ENCODE measurements around the gene CLCN3. TPM values are rescaled to one million over a fixed set of nuclear protein-coding genes. Genes with fewer than 3 reads are reported as not detected.

The CLCN3 gene
- total RNA-seq, 1 experiment from 2014 or later = 29.1 TPM

DNA sequence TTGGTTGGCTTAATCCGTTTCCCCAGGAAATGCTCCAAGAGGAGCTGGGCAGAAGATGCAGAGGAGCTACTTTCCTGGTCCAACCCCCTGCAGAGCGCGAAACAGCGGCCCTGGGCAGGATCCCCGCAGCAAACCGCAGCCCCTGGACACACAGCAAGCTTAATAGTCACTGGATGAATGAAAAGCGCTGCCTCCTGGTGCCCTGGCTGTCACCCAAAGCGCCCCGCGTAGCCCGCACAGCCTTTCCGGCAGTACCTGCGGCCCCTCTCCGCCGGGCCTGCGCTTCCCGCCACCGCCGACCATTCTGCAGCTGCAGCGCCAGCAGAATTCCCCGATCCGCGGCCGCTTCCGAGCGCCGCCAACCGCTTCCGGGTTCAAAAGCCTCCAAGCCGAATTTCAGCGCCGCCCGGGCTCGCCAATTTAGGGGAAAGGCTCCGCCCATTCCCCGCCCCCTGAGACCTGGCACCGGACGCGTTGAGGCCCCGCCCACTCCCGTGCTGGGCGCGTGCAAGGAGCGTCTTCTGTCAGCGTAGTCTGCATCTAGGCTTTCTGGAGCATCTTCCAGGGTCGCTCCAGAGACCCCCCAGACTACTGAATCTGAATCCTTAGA, 137.3 kb downstream of the CLCN3 start, which contains the start of gene HPF1 (continued):
- TF ChIP-seq, protein P1, sequence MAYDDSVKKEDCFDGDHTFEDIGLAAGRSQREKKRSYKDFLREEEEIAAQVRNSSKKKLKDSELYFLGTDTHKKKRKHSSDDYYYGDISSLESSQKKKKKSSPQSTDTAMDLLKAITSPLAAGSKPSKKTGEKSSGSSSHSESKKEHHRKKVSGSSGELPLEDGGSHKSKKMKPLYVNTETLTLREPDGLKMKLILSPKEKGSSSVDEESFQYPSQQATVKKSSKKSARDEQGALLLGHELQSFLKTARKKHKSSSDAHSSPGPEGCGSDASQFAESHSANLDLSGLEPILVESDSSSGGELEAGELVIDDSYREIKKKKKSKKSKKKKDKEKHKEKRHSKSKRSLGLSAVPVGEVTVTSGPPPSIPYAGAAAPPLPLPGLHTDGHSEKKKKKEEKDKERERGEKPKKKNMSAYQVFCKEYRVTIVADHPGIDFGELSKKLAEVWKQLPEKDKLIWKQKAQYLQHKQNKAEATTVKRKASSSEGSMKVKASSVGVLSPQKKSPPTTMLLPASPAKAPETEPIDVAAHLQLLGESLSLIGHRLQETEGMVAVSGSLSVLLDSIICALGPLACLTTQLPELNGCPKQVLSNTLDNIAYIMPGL (CRISPR knock-in tag; IDR thresholded peaks at IDR 0.05) = 0 out of 2 replicates have a peak, but pooled peaks have one; percentile 72
- TF ChIP-seq, protein P2, sequence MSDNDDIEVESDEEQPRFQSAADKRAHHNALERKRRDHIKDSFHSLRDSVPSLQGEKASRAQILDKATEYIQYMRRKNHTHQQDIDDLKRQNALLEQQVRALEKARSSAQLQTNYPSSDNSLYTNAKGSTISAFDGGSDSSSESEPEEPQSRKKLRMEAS (CRISPR knock-in tag; IDR thresholded peaks at IDR 0.05) = peak; percentile 66
- TF ChIP-seq SP1 (CRISPR knock-in tag; conservative IDR thresholded peaks at IDR 0.05) (peak; percentile 80), SOX15 (CRISPR knock-in tag; IDR thresholded peaks at IDR 0.05) (no peak), JUN (CRISPR knock-in tag; IDR thresholded peaks at IDR 0.05) (0 out of 2 replicates have a peak, but pooled peaks have one; percentile 25), NR2C2 (CRISPR knock-in tag; IDR thresholded peaks at IDR 0.05) (peak; percentile 71; the same call in 1 of the 2 replicates), ZNF317 (CRISPR knock-in tag; IDR thresholded peaks at IDR 0.05; ENCODE audit: borderline replicate concordance, low read depth) (no peak), ZNF232 (CRISPR knock-in tag; IDR thresholded peaks at IDR 0.05) (0 out of 2 replicates have a peak, but pooled peaks have one; percentile 3)
- TF ChIP-seq, protein P3, sequence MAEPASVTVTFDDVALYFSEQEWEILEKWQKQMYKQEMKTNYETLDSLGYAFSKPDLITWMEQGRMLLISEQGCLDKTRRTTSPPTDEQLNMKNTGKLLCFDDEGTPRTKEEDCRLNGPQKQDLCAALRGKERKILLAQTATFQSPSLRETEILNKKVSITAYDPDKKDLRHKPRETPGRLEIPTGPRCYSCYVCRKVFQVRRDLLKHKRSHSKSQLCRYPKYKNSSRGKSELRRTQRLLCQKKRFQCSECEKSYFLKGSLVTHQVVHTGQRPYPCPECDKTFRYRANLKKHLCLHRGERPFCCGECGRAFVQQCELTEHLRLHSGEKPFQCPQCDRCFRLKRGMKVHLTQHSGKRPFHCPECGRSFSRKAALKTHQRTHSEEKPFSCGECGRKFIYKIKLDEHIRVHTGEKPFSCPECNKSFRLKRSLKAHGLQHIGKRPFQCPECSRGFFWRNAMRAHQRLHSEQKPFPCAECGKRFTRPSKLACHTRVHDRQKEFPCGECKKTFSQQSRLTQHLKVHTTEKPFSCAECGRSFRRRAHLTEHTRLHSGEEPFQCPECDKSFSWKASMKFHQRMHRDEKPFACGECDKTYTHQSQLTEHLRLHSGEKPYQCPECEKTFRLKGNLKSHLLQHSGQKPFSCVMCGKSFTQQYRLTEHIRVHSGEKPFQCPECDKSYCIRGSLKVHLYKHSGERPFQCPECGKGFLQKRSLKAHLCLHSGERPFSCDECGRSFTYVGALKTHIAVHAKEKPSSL (CRISPR knock-in tag; conservative IDR thresholded peaks at IDR 0.05) = no peak
- TF ChIP-seq, protein P4, sequence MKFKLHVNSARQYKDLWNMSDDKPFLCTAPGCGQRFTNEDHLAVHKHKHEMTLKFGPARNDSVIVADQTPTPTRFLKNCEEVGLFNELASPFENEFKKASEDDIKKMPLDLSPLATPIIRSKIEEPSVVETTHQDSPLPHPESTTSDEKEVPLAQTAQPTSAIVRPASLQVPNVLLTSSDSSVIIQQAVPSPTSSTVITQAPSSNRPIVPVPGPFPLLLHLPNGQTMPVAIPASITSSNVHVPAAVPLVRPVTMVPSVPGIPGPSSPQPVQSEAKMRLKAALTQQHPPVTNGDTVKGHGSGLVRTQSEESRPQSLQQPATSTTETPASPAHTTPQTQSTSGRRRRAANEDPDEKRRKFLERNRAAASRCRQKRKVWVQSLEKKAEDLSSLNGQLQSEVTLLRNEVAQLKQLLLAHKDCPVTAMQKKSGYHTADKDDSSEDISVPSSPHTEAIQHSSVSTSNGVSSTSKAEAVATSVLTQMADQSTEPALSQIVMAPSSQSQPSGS (CRISPR knock-in tag; IDR thresholded peaks at IDR 0.05; ENCODE audit: borderline replicate concordance, low read depth) = no peak
- TF ChIP-seq, protein P5, sequence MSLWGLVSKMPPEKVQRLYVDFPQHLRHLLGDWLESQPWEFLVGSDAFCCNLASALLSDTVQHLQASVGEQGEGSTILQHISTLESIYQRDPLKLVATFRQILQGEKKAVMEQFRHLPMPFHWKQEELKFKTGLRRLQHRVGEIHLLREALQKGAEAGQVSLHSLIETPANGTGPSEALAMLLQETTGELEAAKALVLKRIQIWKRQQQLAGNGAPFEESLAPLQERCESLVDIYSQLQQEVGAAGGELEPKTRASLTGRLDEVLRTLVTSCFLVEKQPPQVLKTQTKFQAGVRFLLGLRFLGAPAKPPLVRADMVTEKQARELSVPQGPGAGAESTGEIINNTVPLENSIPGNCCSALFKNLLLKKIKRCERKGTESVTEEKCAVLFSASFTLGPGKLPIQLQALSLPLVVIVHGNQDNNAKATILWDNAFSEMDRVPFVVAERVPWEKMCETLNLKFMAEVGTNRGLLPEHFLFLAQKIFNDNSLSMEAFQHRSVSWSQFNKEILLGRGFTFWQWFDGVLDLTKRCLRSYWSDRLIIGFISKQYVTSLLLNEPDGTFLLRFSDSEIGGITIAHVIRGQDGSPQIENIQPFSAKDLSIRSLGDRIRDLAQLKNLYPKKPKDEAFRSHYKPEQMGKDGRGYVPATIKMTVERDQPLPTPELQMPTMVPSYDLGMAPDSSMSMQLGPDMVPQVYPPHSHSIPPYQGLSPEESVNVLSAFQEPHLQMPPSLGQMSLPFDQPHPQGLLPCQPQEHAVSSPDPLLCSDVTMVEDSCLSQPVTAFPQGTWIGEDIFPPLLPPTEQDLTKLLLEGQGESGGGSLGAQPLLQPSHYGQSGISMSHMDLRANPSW (CRISPR knock-in tag; conservative IDR thresholded peaks at IDR 0.05; ENCODE audit: low read depth) = no peak
- TF ChIP-seq, protein P6, sequence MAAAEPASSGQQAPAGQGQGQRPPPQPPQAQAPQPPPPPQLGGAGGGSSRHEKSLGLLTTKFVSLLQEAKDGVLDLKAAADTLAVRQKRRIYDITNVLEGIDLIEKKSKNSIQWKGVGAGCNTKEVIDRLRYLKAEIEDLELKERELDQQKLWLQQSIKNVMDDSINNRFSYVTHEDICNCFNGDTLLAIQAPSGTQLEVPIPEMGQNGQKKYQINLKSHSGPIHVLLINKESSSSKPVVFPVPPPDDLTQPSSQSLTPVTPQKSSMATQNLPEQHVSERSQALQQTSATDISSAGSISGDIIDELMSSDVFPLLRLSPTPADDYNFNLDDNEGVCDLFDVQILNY (CRISPR knock-in tag; IDR thresholded peaks at IDR 0.05) = peak; percentile 98

DNA sequence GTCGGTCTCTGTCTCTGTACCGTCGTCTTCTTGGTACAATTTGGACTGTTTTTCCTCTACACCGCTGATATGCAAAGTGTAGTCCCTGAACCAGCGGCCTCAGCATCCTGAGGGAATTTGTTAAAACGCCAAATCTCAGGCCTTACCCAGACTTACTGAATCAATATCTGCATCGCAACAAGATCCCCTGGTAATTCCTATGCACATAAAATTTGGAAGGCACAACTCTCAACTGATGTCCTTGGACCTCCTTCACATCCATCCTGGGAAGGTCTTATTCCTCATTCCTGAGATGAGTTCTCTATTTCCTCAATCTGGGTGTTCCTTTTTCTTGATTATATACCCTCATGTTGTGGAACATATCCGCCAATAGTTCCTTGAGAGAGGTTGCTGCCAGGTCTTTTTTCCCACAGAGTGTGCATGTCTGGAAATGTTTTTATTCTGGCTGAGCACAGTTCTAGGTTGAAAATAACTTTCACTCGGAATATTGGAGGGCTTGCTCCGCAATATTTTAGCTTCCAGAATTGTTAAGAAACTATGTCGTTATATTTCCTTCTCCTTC, 138.1 kb downstream of the CLCN3 start:
- ChIA-PET POLR2A (no interaction called here), CTCF (no interaction called here)
- peaks cover 30% of the 10 kb centered on the region for H3K4me1 Mint-ChIP-seq
- ATAC-seq (no peak), DNase-seq (ENCODE audit: low spot score) (no peak)
- no peak overlapping the region for H3K27ac Mint-ChIP-seq
- peak overlapping the region; percentile 88 for H3K4me3 Mint-ChIP-seq
- no peaks in the 10 kb centered on the region for H3K9me3 Mint-ChIP-seq
- H3K27me3 Mint-ChIP-seq (ENCODE audit: low read depth) = peaks cover 11% of the 10 kb centered on the region; the same call in 1 of the 2 replicates
- peaks cover 2% of the 10 kb centered on the region; the same call in 1 of the 2 replicates for H3K36me3 Mint-ChIP-seq
- TF ChIP-seq, protein P7, sequence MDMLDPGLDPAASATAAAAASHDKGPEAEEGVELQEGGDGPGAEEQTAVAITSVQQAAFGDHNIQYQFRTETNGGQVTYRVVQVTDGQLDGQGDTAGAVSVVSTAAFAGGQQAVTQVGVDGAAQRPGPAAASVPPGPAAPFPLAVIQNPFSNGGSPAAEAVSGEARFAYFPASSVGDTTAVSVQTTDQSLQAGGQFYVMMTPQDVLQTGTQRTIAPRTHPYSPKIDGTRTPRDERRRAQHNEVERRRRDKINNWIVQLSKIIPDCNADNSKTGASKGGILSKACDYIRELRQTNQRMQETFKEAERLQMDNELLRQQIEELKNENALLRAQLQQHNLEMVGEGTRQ (CRISPR knock-in tag; IDR thresholded peaks at IDR 0.05) = no peak
- TF ChIP-seq, protein P6 (CRISPR knock-in tag; IDR thresholded peaks at IDR 0.05) = no peak
- no peak for TF ChIP-seq NFATC4 (CRISPR knock-in tag; IDR thresholded peaks at IDR 0.05)
- TF ChIP-seq FOXJ3 (CRISPR knock-in tag; IDR thresholded peaks at IDR 0.05; ENCODE audit: borderline replicate concordance) = no peak
- TF ChIP-seq, protein P8, sequence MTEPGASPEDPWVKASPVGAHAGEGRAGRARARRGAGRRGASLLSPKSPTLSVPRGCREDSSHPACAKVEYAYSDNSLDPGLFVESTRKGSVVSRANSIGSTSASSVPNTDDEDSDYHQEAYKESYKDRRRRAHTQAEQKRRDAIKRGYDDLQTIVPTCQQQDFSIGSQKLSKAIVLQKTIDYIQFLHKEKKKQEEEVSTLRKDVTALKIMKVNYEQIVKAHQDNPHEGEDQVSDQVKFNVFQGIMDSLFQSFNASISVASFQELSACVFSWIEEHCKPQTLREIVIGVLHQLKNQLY (CRISPR knock-in tag; IDR thresholded peaks at IDR 0.05) = no peak
- no peak for TF ChIP-seq ZNF671 (CRISPR knock-in tag; IDR thresholded peaks at IDR 0.05)
